Activated CD8-positive, alpha-beta memory T cell treated with anti-CD3 and anti-CD28 coated beads, Interleukin-2, amount 50 U/mL, for 4 hours (primary cell): ENCODE measurements around the gene VAV2.
"Not testable (repeated sequence)": the region's sequence is repeated elsewhere in the genome, so short reads cannot be mapped to it uniquely, and the experiment has no call there.

Experiments used
- DNase-seq: peaks from one replicate; pipeline ENCODE4 v3.0.0-alpha.2; 2020

Gene VAV2

GRCh38 chr9:133934482-133935232 is 57.5 kb downstream of the VAV2 start:
- DNase-seq: no peak

- DNase-seq: no peak
These were observed 58.6 kb downstream of the VAV2 start for GRCh38 chr9:133933426-133934026.

GRCh38 chr9:133932633-133933032 is 59.5 kb downstream of the VAV2 start:
- no peak for DNase-seq

GRCh38 chr9:133932181-133932580 is 59.9 kb downstream of the VAV2 start:
- no peak for DNase-seq

GRCh38 chr9:133930682-133931485 is 61.2 kb downstream of the VAV2 start:
- no peak for DNase-seq

GRCh38 chr9:133930046-133930681 is 62.0 kb downstream of the VAV2 start:
- no peak for DNase-seq

GRCh38 chr9:133929599-133929998 is 62.5 kb downstream of the VAV2 start:
- DNase-seq: no peak

- no peak for DNase-seq
These were observed 63.8 kb downstream of the VAV2 start for GRCh38 chr9:133928248-133928764.

GRCh38 chr9:133927041-133927440 is 65.1 kb downstream of the VAV2 start:
- no peak for DNase-seq

GRCh38 chr9:133926165-133926856 is 65.8 kb downstream of the VAV2 start:
- DNase-seq: no peak

- DNase-seq: no peak
These were observed 67.7 kb downstream of the VAV2 start for GRCh38 chr9:133924453-133924852.

GRCh38 chr9:133923608-133924007 is 68.5 kb downstream of the VAV2 start:
- DNase-seq: not testable (repeated sequence)

GRCh38 chr9:133921866-133922265 is 70.3 kb downstream of the VAV2 start:
- DNase-seq: no peak

- DNase-seq: no peak
These were observed 71.7 kb downstream of the VAV2 start for GRCh38 chr9:133920471-133920870.

GRCh38 chr9:133919253-133920115 is 72.6 kb downstream of the VAV2 start:
- no peak for DNase-seq

GRCh38 chr9:133918111-133918813 is 73.9 kb downstream of the VAV2 start:
- no peak for DNase-seq

- no peak for DNase-seq
These were observed 74.7 kb downstream of the VAV2 start for GRCh38 chr9:133917375-133917774.

GRCh38 chr9:133916159-133916541 is 76.0 kb downstream of the VAV2 start:
- DNase-seq: no peak

GRCh38 chr9:133915534-133916158 is 76.5 kb downstream of the VAV2 start:
- no peak for DNase-seq
